SK-N-SH treated with all-trans-retinoic acid at 6 μM for 48 hours (cell line): ENCODE data around the gene FOXN1.

ENCODE experiments used
- ATAC-seq: fragments of 200-7000 bp; cut with Tn5 transposase; 3 replicates; pipeline ENCODE4 v1.9.1; 2020; ENCODE audit warnings: mild to moderate bottlenecking, moderate library complexity
- BACH2 ChIP-seq: fragments of 250-450 bp; sonication (Bioruptor Pico); IDR thresholded peaks from 2 replicates; pipeline ENCODE4 v1.9.0; 2021; ENCODE audit warnings: mild to moderate bottlenecking, borderline replicate concordance
- CREB5 ChIP-seq: fragments of 250-450 bp; sonication (Bioruptor Pico); IDR thresholded peaks from 2 replicates; pipeline ENCODE4 v1.5.1; 2020; ENCODE audit warnings: low read depth, mild to moderate bottlenecking, moderate library complexity
- CSDC2 ChIP-seq: fragments of 250-450 bp; sonication (Bioruptor Pico); IDR thresholded peaks from 2 replicates; pipeline ENCODE4 v1.5.0; 2020; ENCODE audit warnings: mild to moderate bottlenecking, moderate library complexity
- ISL1 ChIP-seq: fragments of 250-450 bp; sonication (Bioruptor Pico); IDR thresholded peaks from 2 replicates; pipeline ENCODE4 v2.1.2; 2022; ENCODE audit warnings: mild to moderate bottlenecking, moderate library complexity
- OSR1 ChIP-seq: fragments of 250-450 bp; sonication (Bioruptor Pico); IDR thresholded peaks from 2 replicates; pipeline ENCODE4 v1.8.0; 2022; ENCODE audit warnings: moderate library complexity, mild to moderate bottlenecking, inconsistent platforms
- PATZ1 ChIP-seq: fragments of 250-450 bp; sonication (Bioruptor Pico); IDR thresholded peaks from 2 replicates; pipeline ENCODE4 v1.8.0; 2020; ENCODE audit warnings: mild to moderate bottlenecking, moderate library complexity, borderline replicate concordance
- PPARA ChIP-seq: fragments of 250-450 bp; sonication (Bioruptor Pico); IDR thresholded peaks from 2 replicates; pipeline ENCODE4 v1.5.0; 2020; ENCODE audit warnings: mild to moderate bottlenecking, borderline replicate concordance
- RARB ChIP-seq: fragments of 250-450 bp; sonication (Bioruptor Pico); IDR thresholded peaks from 2 replicates; pipeline ENCODE4 v1.8.0; 2021; ENCODE audit warnings: mild to moderate bottlenecking, moderate library complexity
- SNAI2 ChIP-seq: fragments of 250-450 bp; sonication (Bioruptor Pico); IDR thresholded peaks from 2 replicates; pipeline ENCODE4 v1.5.0; 2020; ENCODE audit warnings: mild to moderate bottlenecking, moderate library complexity
- TCF4 ChIP-seq: fragments of 250-450 bp; sonication (Bioruptor Pico); IDR thresholded peaks from 2 replicates; pipeline ENCODE4 v1.8.0; 2021; ENCODE audit warnings: mild to moderate bottlenecking, moderate library complexity, borderline replicate concordance
- TOX ChIP-seq: fragments of 250-450 bp; sonication (Bioruptor Pico); IDR thresholded peaks from 2 replicates; pipeline ENCODE4 v1.8.0; 2021; ENCODE audit warnings: mild to moderate bottlenecking, moderate library complexity, borderline replicate concordance
- ZC3H10 ChIP-seq: fragments of 250-450 bp; sonication (Bioruptor Pico); IDR thresholded peaks from 2 replicates; pipeline ENCODE4 v1.5.1; 2021; ENCODE audit warnings: mild to moderate bottlenecking, moderate library complexity
- ZFP3 ChIP-seq: fragments of 250-450 bp; sonication (Bioruptor Pico); IDR thresholded peaks from 2 replicates; pipeline ENCODE4 v1.5.0; 2020; ENCODE audit warnings: mild to moderate bottlenecking, moderate library complexity
- ZFP30 ChIP-seq: fragments of 450-650 bp; formaldehyde crosslinking; IDR thresholded peaks from 2 replicates; pipeline ENCODE4 v1.5.0; 2022; ENCODE audit warnings: mild to moderate bottlenecking, moderate library complexity
- ZNF565 ChIP-seq: fragments of 450-650 bp; formaldehyde crosslinking; conservative IDR thresholded peaks from 2 replicates; pipeline ENCODE4 v1.5.0; 2020; ENCODE audit warnings: low read depth, mild to moderate bottlenecking, moderate library complexity
- ZNF8 ChIP-seq: fragments of 450-650 bp; formaldehyde crosslinking; IDR thresholded peaks from 2 replicates; pipeline ENCODE4 v1.5.0; 2020; ENCODE audit warnings: mild to moderate bottlenecking, moderate library complexity
- TF ChIP-seq, protein P1 (sequence below): fragments of 250-450 bp; sonication (Bioruptor Pico); IDR thresholded peaks from 2 replicates; pipeline ENCODE4 v1.5.0; 2020; ENCODE audit warnings: mild to moderate bottlenecking, moderate library complexity
- TF ChIP-seq, protein P2 (sequence below): fragments of 250-450 bp; sonication (Bioruptor Pico); IDR thresholded peaks from 2 replicates; pipeline ENCODE4 v1.5.1; 2021; ENCODE audit warnings: mild to moderate bottlenecking, moderate library complexity

FOXN1 gene

GRCh38 chr17:28511858-28512461 is 5.8 kb downstream of the FOXN1 start (continued):
- TF ChIP-seq PPARA (CRISPR knock-in tag) (no peak), PATZ1 (CRISPR knock-in tag) (no peak), BACH2 (no peak), TOX (CRISPR knock-in tag) (no peak), ZNF565 (CRISPR knock-in tag) (no peak), OSR1 (CRISPR knock-in tag) (no peak)
- TF ChIP-seq, all 23 proteins: peak for 0

- no peak for ATAC-seq
- TF ChIP-seq ZFP3 (CRISPR knock-in tag), result no peak
- TF ChIP-seq ZC3H10 (CRISPR knock-in tag), result no peak
- no peak for TF ChIP-seq TOX (CRISPR knock-in tag)
- TF ChIP-seq PATZ1 (CRISPR knock-in tag), result no peak
Observed at GRCh38 chr17:28513476-28513875, 7.3 kb downstream of the FOXN1 start.

GRCh38 chr17:28514561-28515002 is 8.4 kb downstream of the FOXN1 start:
- no peak for TF ChIP-seq ZNF565 (CRISPR knock-in tag)
- no peak for TF ChIP-seq ZNF8 (CRISPR knock-in tag)
- no peak for TF ChIP-seq ISL1 (CRISPR knock-in tag)
- no peak for TF ChIP-seq PATZ1 (CRISPR knock-in tag)
- no peak for TF ChIP-seq ZFP30
- TF ChIP-seq CSDC2 (CRISPR knock-in tag), result no peak
- TF ChIP-seq, protein P1, sequence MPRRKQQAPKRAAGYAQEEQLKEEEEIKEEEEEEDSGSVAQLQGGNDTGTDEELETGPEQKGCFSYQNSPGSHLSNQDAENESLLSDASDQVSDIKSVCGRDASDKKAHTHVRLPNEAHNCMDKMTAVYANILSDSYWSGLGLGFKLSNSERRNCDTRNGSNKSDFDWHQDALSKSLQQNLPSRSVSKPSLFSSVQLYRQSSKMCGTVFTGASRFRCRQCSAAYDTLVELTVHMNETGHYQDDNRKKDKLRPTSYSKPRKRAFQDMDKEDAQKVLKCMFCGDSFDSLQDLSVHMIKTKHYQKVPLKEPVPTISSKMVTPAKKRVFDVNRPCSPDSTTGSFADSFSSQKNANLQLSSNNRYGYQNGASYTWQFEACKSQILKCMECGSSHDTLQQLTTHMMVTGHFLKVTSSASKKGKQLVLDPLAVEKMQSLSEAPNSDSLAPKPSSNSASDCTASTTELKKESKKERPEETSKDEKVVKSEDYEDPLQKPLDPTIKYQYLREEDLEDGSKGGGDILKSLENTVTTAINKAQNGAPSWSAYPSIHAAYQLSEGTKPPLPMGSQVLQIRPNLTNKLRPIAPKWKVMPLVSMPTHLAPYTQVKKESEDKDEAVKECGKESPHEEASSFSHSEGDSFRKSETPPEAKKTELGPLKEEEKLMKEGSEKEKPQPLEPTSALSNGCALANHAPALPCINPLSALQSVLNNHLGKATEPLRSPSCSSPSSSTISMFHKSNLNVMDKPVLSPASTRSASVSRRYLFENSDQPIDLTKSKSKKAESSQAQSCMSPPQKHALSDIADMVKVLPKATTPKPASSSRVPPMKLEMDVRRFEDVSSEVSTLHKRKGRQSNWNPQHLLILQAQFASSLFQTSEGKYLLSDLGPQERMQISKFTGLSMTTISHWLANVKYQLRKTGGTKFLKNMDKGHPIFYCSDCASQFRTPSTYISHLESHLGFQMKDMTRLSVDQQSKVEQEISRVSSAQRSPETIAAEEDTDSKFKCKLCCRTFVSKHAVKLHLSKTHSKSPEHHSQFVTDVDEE (CRISPR knock-in tag), result no peak
- no peak for TF ChIP-seq SNAI2 (CRISPR knock-in tag)
- no peak for TF ChIP-seq RARB (CRISPR knock-in tag)
- TF ChIP-seq BACH2, result no peak
- no peak for TF ChIP-seq CREB5 (CRISPR knock-in tag)
- no peak for TF ChIP-seq TCF4
- TF ChIP-seq, protein P2, sequence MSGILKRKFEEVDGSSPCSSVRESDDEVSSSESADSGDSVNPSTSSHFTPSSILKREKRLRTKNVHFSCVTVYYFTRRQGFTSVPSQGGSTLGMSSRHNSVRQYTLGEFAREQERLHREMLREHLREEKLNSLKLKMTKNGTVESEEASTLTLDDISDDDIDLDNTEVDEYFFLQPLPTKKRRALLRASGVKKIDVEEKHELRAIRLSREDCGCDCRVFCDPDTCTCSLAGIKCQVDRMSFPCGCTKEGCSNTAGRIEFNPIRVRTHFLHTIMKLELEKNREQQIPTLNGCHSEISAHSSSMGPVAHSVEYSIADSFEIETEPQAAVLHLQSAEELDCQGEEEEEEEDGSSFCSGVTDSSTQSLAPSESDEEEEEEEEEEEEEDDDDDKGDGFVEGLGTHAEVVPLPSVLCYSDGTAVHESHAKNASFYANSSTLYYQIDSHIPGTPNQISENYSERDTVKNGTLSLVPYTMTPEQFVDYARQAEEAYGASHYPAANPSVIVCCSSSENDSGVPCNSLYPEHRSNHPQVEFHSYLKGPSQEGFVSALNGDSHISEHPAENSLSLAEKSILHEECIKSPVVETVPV (CRISPR knock-in tag), result no peak
- no peak for ATAC-seq
